Measurements from ENCODE around the gene FBXO5.

- no peak for TF ChIP-seq CTCF (conservative IDR thresholded peaks at IDR 0.05; ENCODE audit: low read depth in 2 of 2)
- TF ChIP-seq REST (IDR thresholded peaks at IDR 0.05; ENCODE audit: unreplicated experiment), result no peak
- no peak for TF ChIP-seq EZH2 (IDR thresholded peaks at IDR 0.05; ENCODE audit: low read depth, unreplicated experiment)
- no peak for TF ChIP-seq EZH2phosphoT487 (IDR thresholded peaks at IDR 0.05; ENCODE audit: unreplicated experiment)
- no peak for TF ChIP-seq POLR2AphosphoS5 (IDR thresholded peaks at IDR 0.05; ENCODE audit: low read depth)
Observed at GRCh38 chr6:152986978-152987377, 4.1 kb upstream of the FBXO5 start.
